GM19240 (cell line): ENCODE data around the gene SSNA1.

ENCODE experiments used
- DNase-seq: peaks from one replicate; pipeline ENCODE4 v3.0.0; 2011; ENCODE audit warnings: low spot score; ENCODE audit not compliant: insufficient read length

Gene SSNA1

DNA sequence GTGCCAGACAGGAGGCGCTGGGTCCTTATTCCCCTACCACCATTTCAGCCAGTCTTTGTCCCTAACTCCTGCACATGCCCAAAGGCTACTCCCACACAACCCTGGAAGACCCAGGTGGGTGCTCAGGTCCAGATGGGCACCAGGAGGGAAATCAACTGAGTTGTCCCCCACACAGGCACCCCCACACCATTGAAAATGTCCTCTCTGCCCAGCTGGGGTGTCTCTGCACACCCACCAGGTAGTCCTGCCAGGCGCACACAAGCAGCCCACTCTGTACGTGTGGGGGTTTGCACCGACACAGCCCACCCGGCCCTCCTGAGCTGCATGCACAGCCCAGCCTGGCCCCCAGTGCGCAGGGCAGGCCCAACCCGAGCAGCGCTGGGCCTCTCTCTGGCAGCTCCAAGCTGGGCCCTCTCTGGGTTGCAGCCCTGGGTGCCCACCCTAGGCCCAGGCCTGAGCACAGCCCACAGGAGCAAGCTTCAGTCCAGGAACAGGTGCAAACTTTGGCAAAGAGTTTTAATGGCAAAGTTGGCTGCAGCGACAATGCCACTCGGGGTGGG lies 31.4 kb downstream of the SSNA1 start:
- DNase-seq, result no peak

DNA sequence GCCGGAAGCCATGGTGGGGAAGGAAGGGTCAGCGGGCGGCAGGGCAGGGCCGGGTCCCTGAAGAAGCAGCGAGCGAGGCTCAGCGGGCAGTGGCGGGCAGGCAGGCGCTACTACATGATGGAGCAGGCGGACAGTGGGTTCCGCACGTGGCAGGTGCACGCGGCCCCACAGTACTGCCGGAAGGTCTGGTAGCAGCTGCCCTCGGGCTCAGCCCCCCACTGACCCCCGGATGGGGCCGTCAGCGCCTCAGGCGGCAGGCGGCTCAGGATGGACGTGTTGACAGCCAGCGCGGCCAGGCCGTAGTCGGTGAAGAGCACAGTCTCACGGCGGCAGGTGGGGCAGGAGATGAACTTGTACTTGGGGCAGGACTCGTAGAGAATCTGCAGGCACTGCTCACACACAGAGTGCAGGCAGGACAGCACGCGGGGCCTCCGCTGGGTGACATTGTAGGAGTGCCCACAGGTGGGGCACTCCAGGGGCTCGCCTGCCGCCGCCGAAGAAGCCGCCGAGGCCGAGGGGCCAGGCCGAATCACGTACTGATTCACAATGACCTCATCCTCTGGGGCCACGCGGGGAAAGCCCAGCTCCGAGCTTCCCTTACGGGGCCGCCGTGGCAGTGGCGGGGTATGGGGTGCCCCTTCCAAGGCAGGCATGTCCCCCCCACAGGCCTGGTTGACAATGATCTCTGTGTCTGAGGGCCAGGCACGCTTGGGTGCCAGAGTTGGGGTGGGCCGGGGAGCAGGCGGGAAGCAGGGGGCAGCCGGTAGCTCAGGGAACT lies 32.0 kb downstream of the SSNA1 start:
- no peak for DNase-seq

DNA sequence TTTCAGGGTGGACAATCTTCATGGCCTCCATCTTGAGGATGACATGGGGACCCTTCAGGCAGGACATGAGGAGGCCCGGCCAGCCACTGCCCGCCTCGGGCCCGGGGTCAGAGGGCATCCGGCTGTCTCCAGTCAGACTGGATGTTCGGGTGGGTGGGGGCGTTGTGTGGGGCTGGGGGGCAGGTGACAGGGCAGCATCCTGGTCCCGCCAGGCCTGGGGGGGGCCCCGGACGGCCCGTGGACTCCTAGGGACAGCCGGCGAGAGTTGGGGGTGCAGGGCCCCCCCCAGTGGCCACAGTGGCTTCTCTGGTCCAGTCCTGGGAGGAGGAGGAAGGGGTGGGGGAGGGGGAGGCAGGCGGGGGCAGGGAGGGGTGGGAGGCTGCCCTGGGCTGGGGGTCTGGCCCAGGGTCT lies 32.6 kb downstream of the SSNA1 start:
- DNase-seq, result no peak

GRCh38 chr9:137221506-137222111 lies 33.1 kb downstream of the SSNA1 start:
- DNase-seq, result no peak

DNA sequence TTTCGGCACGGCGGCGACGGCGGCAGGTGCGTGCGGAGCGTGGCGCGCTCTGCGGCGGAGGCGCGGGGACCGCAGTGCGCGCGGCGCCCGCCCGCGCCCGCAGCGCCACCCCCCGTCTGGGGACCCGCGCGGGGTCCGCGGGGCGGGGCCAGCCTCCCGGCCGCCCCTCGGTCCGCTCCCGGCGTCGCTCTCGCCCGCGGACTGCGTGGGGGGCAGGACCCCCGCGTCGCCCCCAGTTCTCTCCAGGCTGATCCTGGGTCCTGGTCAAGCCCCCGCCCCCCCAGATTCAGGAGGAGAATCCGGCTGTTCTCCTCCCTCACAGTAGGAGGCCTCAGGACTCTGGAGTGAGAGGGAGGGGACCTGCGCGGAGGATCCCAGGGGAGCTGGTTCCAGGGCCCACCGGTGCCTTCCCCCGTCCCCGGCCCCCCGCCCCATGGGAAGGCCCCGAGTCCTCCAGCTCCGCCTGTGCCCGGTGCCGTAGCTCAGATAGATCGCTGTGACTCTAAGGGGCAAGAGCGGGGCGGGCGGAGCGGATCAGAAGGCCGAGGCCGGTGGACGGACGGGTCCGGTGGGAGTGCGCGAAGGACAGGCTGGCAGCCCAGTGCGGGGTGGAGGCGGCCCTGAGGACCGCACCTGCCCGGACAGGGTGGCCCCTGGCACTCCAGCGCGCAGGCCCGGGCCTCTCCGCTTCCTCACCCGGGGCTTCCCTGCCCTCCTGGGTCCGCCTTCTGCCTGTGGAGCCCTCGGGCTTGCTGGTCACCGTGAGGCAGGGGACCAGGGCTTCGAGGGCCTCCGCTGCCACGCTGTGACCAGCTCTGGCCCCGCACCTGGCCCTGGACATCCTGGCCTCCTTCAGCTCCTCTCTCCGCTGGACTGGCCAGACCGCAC lies 34.0 kb downstream of the SSNA1 start, which contains the start of gene RNF208:
TSS of gene RNF208 (minus strand) at position 51 of the 888 bp plus-strand sequence. CDS start 1,028 bp downstream, outside the sequence.
- no peak for DNase-seq

DNA sequence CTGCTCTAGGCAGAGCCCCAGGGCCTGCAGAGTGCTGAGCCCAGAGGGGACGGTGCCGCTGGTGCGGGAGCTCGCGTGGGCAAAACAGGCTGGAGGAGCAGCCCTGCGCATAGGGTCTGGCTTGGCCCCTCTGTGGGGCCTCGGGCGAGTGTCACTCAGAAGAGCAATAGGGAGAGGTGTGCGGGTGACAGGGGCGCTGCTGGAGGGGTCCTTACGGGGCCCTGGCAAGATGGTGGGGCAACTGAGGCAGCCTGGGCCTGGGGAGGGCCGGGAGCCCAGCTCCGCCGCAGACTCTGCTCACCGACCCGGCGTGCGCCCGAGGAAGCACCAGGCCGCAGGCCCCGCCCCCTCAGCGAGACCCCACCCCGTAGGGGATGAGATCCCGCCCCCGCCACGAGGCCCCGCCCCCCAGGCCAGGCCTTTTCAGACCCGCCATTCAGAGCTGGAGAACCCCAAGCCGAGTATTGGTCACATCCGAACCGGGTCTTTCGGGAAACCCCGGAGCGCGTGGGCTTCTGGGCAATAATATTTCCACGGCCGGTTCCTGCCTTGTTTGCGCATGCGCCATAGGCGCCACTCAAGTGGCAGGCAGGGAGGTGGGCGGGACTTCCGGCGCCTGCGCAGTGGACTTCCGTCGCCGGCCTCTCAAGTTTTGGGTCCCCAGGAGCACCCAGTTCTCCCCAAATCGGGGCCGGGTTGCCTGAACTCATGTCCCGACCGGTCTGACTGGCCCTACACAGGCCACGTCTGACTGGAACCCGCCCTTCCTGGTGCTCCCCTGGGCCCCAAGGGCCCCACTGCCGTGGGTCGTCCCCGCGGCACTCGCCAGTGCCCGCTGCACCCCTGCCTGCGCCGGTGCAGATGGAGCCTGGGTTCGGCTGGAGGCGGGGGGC lies 34.8 kb downstream of the SSNA1 start:
- peak; percentile 100 for DNase-seq

GRCh38 chr9:137224830-137225694 lies 36.6 kb downstream of the SSNA1 start, which contains the start of gene CYSRT1:
Gene CYSRT1 (plus strand): TSS chr9:137225174. CDS start chr9:137225622, 448 bp downstream.
- DNase-seq, result no peak

GRCh38 chr9:137225699-137226331 lies 37.3 kb downstream of the SSNA1 start:
- no peak for DNase-seq

GRCh38 chr9:137226338-137227053 lies 38.0 kb downstream of the SSNA1 start:
- DNase-seq, result no peak

- DNase-seq, result peak; percentile 86
These were observed 38.8 kb downstream of the SSNA1 start, which contains the start of gene RNF224 for GRCh38 chr9:137227054-137227852. Gene RNF224 (plus strand): TSS chr9:137227502. CDS start chr9:137228336, 834 bp downstream.

DNA sequence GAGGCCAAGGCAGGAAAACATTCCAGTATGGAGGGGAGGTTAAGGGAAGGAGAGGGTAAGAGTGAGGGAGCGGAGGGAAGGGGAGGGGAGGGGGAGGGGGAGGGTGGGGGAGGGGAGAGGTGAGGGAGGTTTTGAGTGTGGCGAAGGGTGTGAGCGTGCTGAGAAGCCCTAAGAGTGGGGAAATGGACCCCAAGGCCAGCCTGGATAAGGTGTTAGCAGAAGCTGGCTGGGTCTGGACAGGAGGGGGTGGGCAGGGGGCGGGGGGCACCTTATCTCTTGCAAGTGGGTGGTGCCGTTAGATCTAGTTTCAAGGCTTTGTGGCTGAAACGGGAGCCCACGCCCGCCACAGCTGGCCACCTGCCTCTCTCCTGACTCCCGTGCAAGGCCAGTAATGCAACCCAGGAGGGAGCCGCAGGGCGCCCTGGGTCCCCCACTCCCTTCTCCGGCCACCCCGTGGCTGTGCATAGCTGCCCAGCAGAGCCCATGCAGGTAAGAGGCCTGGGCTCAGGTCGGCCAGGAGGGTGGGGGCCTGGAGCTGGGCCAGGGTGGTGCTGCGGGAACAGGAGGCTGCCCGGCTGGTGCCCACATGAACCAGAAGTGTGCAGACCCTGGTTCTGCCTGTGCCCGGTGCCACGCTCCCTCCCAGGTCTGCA lies 39.5 kb downstream of the SSNA1 start:
- no peak for DNase-seq

DNA sequence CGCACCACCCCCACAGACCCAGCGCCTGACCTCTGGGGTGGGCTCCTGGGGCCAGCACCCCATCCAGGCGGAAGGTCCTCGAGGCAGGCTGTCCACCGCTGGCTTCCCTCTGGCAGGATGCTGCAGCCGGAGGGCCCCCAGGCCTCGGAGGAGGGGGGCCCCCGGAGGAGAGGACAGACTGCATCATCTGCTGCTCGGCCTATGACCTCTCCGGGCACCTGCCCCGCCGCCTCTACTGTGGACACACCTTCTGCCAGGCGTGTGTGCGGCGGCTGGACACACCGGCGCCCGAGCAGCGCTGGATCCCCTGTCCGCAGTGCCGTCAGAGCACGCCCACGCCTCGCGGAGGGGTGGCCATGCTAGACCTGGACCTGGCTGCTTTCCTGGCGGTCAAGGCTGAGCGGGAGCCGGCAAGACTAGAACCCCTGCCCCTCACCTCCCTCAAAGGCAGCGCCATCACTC lies 40.1 kb downstream of the SSNA1 start:
- no peak for DNase-seq

DNA sequence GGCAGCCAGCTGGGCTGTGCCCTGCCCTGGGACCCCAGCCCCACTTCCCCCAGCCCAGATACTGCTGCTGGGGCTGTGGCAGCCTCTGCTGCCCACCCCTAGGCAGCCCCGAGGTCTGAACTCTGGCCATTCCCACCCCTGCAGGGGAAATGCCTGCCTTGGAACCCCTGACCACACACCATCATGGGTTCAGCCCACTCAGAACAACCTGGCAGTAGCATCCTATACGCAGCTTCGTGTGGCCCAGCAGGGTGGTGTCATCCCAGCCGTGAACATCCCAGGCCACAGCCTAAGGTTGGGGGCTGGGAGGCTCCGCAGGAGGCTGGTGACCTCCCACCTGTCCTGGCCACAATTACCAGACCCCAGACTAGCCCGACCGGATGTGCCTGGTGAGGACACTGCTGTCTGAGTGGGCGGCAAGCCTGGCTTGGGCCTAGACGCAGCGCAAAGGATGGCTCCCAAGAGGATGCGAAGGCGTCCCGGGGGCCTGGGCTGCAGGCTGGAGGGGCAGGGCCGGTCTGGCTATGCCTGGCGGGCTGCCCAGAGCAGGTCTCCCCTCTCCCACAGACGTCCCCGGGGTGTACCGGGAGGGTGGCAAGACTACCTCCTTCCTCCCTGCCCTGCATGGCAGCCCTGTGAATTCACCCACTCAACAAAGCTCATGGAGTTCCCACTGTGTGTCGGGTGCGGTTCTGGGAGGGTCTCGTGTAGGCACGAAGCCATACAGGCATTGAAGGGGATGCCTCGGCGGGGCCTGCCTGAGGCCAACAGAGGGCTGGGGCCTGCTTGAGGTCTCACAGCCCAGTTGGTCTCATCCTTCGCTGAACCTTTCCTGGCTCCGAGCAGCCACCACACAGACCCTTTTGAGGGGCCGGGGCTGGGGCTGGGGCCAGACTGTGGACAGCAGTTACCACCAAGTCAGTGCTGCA lies 40.8 kb downstream of the SSNA1 start:
- no peak for DNase-seq

DNA sequence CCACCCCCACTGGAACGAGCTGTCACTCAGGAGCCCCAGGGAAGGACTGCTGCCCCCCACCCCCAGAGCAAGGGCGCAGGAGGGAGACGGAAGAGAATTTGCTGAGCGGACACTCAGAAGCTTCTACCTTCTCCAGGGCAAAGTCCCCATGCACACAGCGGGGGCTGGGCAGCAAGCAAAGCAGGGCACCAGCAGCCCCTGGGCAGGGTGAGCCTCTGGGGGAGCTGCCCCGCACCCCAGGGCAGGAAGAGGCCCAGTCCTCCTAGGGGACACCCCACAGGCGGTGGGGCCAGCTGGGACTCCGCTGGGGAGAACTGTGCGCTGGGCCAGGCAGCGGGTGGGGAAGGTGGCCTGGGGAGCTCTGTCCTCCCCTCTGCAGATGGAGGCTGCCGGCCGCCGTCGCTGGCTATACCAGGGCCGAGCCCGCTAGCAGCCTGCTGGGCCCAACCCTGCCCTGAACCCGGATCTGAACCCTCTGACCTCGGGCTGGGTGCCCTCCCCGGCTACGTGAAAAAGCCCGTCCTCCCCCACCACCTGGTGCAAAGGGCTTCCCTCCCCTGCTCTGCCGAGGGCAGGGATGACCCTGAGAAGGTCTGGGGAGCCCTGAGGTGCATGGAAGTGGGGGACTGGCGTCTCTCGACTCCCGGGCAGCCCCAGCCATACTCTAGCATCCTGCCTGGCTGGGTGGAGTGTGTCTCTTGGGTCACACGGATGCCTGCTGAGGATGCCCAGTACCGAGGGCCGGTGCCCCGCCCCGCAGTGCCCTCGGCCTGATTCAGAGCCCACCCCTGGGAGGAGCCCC lies 41.6 kb downstream of the SSNA1 start:
- no peak for DNase-seq
